GM12878 (cell line): ENCODE measurements around the gene LHX2. TPM values are rescaled to one million over a fixed set of nuclear protein-coding genes. Genes with fewer than 3 reads are reported as not detected.

Source experiments
- ATAC-seq: fragments of 200-7000 bp; cut with Tn5 transposase; 3 replicates; pipeline ENCODE4 v1.9.1; 2020; ENCODE audit warnings: mild to moderate bottlenecking, moderate library complexity
- BruUV-seq: library from RNA; stranded (reverse); fragments of 400-500 nt; replicated peaks from 2 replicates; lab custom pipeline; 2021; lab: Mats Ljungman, UMichigan
- CTCF ChIA-PET: fragments of 300-600 bp; sonication (Branson Sonifier 250); formaldehyde crosslinking; extraction: SDS; loops from one replicate; lab custom pipeline; 2021; ENCODE audit warnings: inconsistent platforms; lab: Yijun Ruan, JAX
- POLR2A ChIA-PET: fragments of 350-600 bp; formaldehyde crosslinking; extraction: SDS; loops from one replicate; lab custom pipeline; 2021; ENCODE audit warnings: inconsistent platforms; lab: Charles Lee
- RAD21 ChIA-PET: fragments of 300-600 bp; sonication (Branson Sonifier 250); formaldehyde crosslinking; loops from one replicate; lab custom pipeline; 2023; ENCODE audit warnings: antibody characterized with exemption; ENCODE audit not compliant: unreplicated experiment; lab: Charles Lee
- SMC1A ChIA-PET: fragments of 300-600 bp; sonication (Branson Sonifier 250); formaldehyde crosslinking; loops from one replicate; lab custom pipeline; 2023; ENCODE audit not compliant: unreplicated experiment, uncharacterized antibody; lab: Charles Lee
- DNase-seq: peaks from one replicate; pipeline ENCODE4 v3.0.0-alpha.2; 2011; ENCODE audit warnings: low read depth, low spot score
- FAIRE-seq: peaks from 3 replicates; lab custom pipeline; 2011; peaks lifted over from hg19 to GRCh38; lab: Jason Lieb, UNC
- H2AFZ ChIP-seq: 2 replicates; pipeline ENCODE4 v1.6.0; 2011; ENCODE audit warnings: low read depth, low read length, control low read depth; ENCODE audit not compliant: control insufficient read depth
- H3K27ac ChIP-seq: 2 replicates; pipeline ENCODE4 v1.5.1; 2011; ENCODE audit warnings: control low read depth; ENCODE audit not compliant: control insufficient read depth, insufficient read depth
- H3K27me3 ChIP-seq, 2 experiments: replicated peaks in 1 of 2; 2 replicates each; pipeline versions ENCODE4 v1.6.0 to v1.6.1; 2011; ENCODE audit warnings: low read length in 1 of 2; ENCODE audit not compliant: control insufficient read depth in 2 of 2, insufficient read depth in 2 of 2
- H3K36me3 ChIP-seq, 2 experiments: 2 replicates each; pipeline ENCODE4 v1.5.1; 2011; ENCODE audit warnings: low read length in 1 of 2; ENCODE audit not compliant: control insufficient read depth in 2 of 2, insufficient read depth in 2 of 2
- H3K4me1 ChIP-seq: 2 replicates; pipeline ENCODE4 v1.6.1; 2011; ENCODE audit warnings: mild to moderate bottlenecking, low read length, moderate library complexity, mixed read lengths; ENCODE audit not compliant: control insufficient read depth, insufficient read depth
- H3K4me2 ChIP-seq: 2 replicates; pipeline ENCODE4 v1.6.0; 2011; ENCODE audit warnings: control low read depth; ENCODE audit not compliant: control insufficient read depth, insufficient read depth
- H3K4me3 ChIP-seq: fragments of 200-600 bp; sonication (generic); 2 replicates; pipeline ENCODE4 v1.5.1; 2016
- H3K79me2 ChIP-seq: 2 replicates; pipeline ENCODE4 v1.6.0; 2011; ENCODE audit warnings: low read length; ENCODE audit not compliant: control insufficient read depth, insufficient read depth
- H3K9ac ChIP-seq: 2 replicates; pipeline ENCODE4 v1.8.0; 2011; ENCODE audit warnings: low read length, control low read depth, mixed read lengths; ENCODE audit not compliant: control insufficient read depth, insufficient read depth
- H3K9me3 ChIP-seq: replicated peaks from 3 replicates; pipeline ENCODE4 v1.5.1; 2011; ENCODE audit warnings: mild to moderate bottlenecking, low read length; ENCODE audit not compliant: control insufficient read depth, insufficient read depth
- H4K20me1 ChIP-seq: 2 replicates; pipeline ENCODE4 v1.6.0; 2011; ENCODE audit not compliant: control insufficient read depth, insufficient read depth
- CBX5 ChIP-seq: sonication (generic); IDR thresholded peaks from 2 replicates; pipeline ENCODE4 v1.6.1; 2016; ENCODE audit warnings: low read depth, moderate library complexity, mild to moderate bottlenecking, inconsistent platforms
- CHD4 ChIP-seq: fragments of 200-600 bp; sonication (generic); IDR thresholded peaks from 2 replicates; pipeline ENCODE4 v1.6.1; 2016; ENCODE audit warnings: mild to moderate bottlenecking
- DPF2 ChIP-seq: fragments of 450-650 bp; IDR thresholded peaks from 2 replicates; pipeline ENCODE4 v1.6.1; 2017; ENCODE audit warnings: mild to moderate bottlenecking
- HCFC1 ChIP-seq: fragments of 150-350 bp; IDR thresholded peaks from 2 replicates; pipeline ENCODE4 v1.6.1; 2014; ENCODE audit warnings: low read length
- IRF3 ChIP-seq: fragments of 450-650 bp; IDR thresholded peaks from 2 replicates; pipeline ENCODE4 v1.6.1; 2014; ENCODE audit warnings: mild to moderate bottlenecking
- JUNB ChIP-seq: IDR thresholded peaks from 2 replicates; pipeline ENCODE4 v1.6.1; 2016; ENCODE audit warnings: antibody characterized with exemption, mild to moderate bottlenecking
- MAX ChIP-seq: IDR thresholded peaks from 2 replicates; pipeline ENCODE4 v1.6.1; 2012; ENCODE audit warnings: low read depth, low read length, improper control_type of control experiment
- NRF1 ChIP-seq: conservative IDR thresholded peaks from 2 replicates; pipeline ENCODE4 v1.6.1; 2011; ENCODE audit warnings: mild to moderate bottlenecking, low read depth, low read length, improper control_type of control experiment
- PML ChIP-seq: IDR thresholded peaks from 2 replicates; pipeline ENCODE4 v1.6.1; 2012; ENCODE audit warnings: low read length, inconsistent platforms
- POLR2AphosphoS2 ChIP-seq: IDR thresholded peaks from 2 replicates; pipeline ENCODE4 v1.6.1; 2011; ENCODE audit warnings: low read depth, mild to moderate bottlenecking, low read length, improper control_type of control experiment, moderate library complexity
- SMAD5 ChIP-seq: IDR thresholded peaks from 2 replicates; pipeline ENCODE4 v1.6.1; 2016; ENCODE audit warnings: antibody characterized with exemption, low read depth
- TAF1 ChIP-seq: IDR thresholded peaks from 2 replicates; pipeline ENCODE4 v1.6.1; 2011; ENCODE audit warnings: mild to moderate bottlenecking, low read depth, low read length, borderline replicate concordance
- TARDBP ChIP-seq: IDR thresholded peaks from 2 replicates; pipeline ENCODE4 v1.6.1; 2016; ENCODE audit warnings: borderline replicate concordance
- TCF12 ChIP-seq: IDR thresholded peaks from 2 replicates; pipeline ENCODE4 v1.6.1; 2011; ENCODE audit warnings: low read depth, mild to moderate bottlenecking, low read length
- TCF3 ChIP-seq: IDR thresholded peaks from 2 replicates; pipeline ENCODE4 v1.6.1; 2012; ENCODE audit warnings: low read depth, mild to moderate bottlenecking, low read length, borderline replicate concordance; ENCODE audit not compliant: insufficient read depth
- ZNF207 ChIP-seq: fragments of 450-650 bp; IDR thresholded peaks from 2 replicates; pipeline ENCODE4 v1.6.1; 2014; ENCODE audit warnings: antibody characterized with exemption, mild to moderate bottlenecking, borderline replicate concordance
- WGBS: methylation state at CpG from one replicate; pipeline ENCODE4 v1.1.6; 2016; ENCODE audit warnings: low lambda C conversion rate; ENCODE audit not compliant: insufficient replicate concordance, insufficient coverage; ENCODE audit errors: missing lambda C conversion rate; 5-methylcytosine and 5-hydroxymethylcytosine counted together
- in situ Hi-C: fragments of 300-500 bp; cut with MboI; formaldehyde crosslinking; loops from 9 replicates; pipeline ENCODE4 v1.14.3; 2018; ENCODE audit warnings: mixed read lengths
- intact Hi-C: fragments of 100-400 bp; cut with micrococcal nuclease; formaldehyde crosslinking; loops from one replicate; pipeline ENCODE4 v1.14.2; 2022; ENCODE audit not compliant: unreplicated experiment
- polyA plus RNA-seq, 11 experiments: library from polyadenylated mRNA; depleted of rRNA in 4 of 11; unstranded in 6 of 11; stranded (reverse) in 5 of 11; fragments of >200 nt; fragmentation: Nextera tagmentation in 4 of 11; fragmentation: Illumina TruSeq in 1 of 11; extraction: Ambion mirVana in 4 of 11; extraction: Trizol in 1 of 11; gene quantifications; 1 replicate in 1 of 11; 2 replicates in 10 of 11; pipeline versions ENCODE4 v1.2.1 to v1.2.3, GENCODE V29; 2011 to 2016; ENCODE audit warnings: inconsistent platforms in 2 of 11, missing spikeins in 2 of 11, low read depth in 1 of 11
- total RNA-seq, 4 experiments: library from RNA; depleted of rRNA in 3 of 4; stranded (reverse); fragments of >200 nt in 3 of 4; fragmentation: Illumina TruSeq in 1 of 4; extraction: Trizol in 1 of 4; gene quantifications; 2 replicates each; pipeline versions ENCODE4 v1.2.1 to v1.2.3, GENCODE V29; 2013 to 2021
- TF ChIP-seq, protein P1 (sequence below): IDR thresholded peaks from 2 replicates; pipeline ENCODE4 v1.6.1; 2012; ENCODE audit warnings: improper control_type of control experiment, low read depth, low read length; ENCODE audit not compliant: insufficient replicate concordance

Gene LHX2
- total and polyA plus RNA-seq, 10 of the 15 experiments (the other 5 are each of a cell fraction or from before 2014, with no cell fraction given): 0.82 to 69.8 (median 5.3) TPM

DNA sequence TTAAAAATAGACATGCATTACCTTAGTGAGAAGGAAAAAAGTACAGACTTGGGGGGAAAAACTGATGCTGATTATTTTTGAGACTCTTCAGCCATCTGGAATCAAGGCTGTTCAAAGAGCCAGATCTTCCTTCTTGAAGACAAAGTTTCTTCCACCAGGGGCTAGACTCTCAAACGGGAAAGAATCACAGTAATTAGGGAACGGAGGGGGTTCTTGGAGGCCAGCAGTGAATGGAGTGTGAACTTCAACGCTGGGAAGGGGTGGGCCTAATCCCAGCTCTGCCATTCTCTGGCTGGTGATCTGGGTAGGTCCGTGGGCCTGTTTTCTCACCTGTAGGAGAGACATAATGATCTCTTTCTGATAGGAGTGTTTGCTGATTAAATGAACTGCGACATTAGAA, 21.1 kb upstream of the LHX2 start:
- ATAC-seq (no peak), DNase-seq (no peak), FAIRE-seq (no peak)
- ChIA-PET CTCF (interaction anchor here (1.2 kb wide), 1 partner anchor 49 kb away, joined by 3 read pairs; no protein-coding TSS in a partner anchor), RAD21 (no interaction called here), POLR2A (no interaction called here), SMC1A (no interaction called here)
- Histone ChIP-seq H3K27ac (no peak overlapping the region), H2AFZ (no peak overlapping the region), H3K9ac (no peak overlapping the region), H3K79me2 (no peaks in the 10 kb centered on the region), H3K27me3 (no peaks in the 10 kb centered on the region), H3K4me1 (no peaks in the 10 kb centered on the region), H3K36me3 (no peaks in the 10 kb centered on the region), H4K20me1 (no peaks in the 10 kb centered on the region), H3K4me2 (no peak overlapping the region), H3K9me3 (no peaks in the 10 kb centered on the region), H3K4me3 (no peak overlapping the region)
- in situ Hi-C loops: no loop called here
- intact Hi-C loops: no loop called here
- no TSS peak for BruUV-seq
- 10% methylated on average over 5 of the region's 5 CpGs for WGBS
- no peak for TF ChIP-seq JUNB
- TF ChIP-seq PML: no peak
- TF ChIP-seq TCF3: no peak
- no peak for TF ChIP-seq NRF1
- no peak for TF ChIP-seq TAF1
- TF ChIP-seq ZNF207: no peak
- TF ChIP-seq CBX5: no peak
- no peak for TF ChIP-seq SMAD5
- no peak for TF ChIP-seq TARDBP
- no peak for TF ChIP-seq POLR2AphosphoS2
- TF ChIP-seq, protein P1, sequence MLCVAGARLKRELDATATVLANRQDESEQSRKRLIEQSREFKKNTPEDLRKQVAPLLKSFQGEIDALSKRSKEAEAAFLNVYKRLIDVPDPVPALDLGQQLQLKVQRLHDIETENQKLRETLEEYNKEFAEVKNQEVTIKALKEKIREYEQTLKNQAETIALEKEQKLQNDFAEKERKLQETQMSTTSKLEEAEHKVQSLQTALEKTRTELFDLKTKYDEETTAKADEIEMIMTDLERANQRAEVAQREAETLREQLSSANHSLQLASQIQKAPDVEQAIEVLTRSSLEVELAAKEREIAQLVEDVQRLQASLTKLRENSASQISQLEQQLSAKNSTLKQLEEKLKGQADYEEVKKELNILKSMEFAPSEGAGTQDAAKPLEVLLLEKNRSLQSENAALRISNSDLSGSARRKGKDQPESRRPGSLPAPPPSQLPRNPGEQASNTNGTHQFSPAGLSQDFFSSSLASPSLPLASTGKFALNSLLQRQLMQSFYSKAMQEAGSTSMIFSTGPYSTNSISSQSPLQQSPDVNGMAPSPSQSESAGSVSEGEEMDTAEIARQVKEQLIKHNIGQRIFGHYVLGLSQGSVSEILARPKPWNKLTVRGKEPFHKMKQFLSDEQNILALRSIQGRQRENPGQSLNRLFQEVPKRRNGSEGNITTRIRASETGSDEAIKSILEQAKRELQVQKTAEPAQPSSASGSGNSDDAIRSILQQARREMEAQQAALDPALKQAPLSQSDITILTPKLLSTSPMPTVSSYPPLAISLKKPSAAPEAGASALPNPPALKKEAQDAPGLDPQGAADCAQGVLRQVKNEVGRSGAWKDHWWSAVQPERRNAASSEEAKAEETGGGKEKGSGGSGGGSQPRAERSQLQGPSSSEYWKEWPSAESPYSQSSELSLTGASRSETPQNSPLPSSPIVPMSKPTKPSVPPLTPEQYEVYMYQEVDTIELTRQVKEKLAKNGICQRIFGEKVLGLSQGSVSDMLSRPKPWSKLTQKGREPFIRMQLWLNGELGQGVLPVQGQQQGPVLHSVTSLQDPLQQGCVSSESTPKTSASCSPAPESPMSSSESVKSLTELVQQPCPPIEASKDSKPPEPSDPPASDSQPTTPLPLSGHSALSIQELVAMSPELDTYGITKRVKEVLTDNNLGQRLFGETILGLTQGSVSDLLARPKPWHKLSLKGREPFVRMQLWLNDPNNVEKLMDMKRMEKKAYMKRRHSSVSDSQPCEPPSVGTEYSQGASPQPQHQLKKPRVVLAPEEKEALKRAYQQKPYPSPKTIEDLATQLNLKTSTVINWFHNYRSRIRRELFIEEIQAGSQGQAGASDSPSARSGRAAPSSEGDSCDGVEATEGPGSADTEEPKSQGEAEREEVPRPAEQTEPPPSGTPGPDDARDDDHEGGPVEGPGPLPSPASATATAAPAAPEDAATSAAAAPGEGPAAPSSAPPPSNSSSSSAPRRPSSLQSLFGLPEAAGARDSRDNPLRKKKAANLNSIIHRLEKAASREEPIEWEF: no peak
- no peak for TF ChIP-seq HCFC1
- TF ChIP-seq CHD4: no peak
- TF ChIP-seq TCF12: no peak
- no peak for TF ChIP-seq MAX
- TF ChIP-seq IRF3: no peak
- TF ChIP-seq DPF2: no peak
